Measurements from ENCODE around the gene PRSS36.

PRSS36 gene

GRCh38 chr16:31112711-31113110 is 37.2 kb downstream of the PRSS36 start:
- TF ChIP-seq FOXP2 (optimal IDR thresholded peaks at IDR 0.05; ENCODE audit: borderline replicate concordance, extremely low read depth, extremely low read length, insufficient read depth) (no peak), TAF1 (IDR thresholded peaks at IDR 0.05; ENCODE audit: borderline replicate concordance, insufficient read depth, low read length) (no peak), POLR2AphosphoS5 (IDR thresholded peaks at IDR 0.05; ENCODE audit: low read depth, low read length) (no peak), REST (IDR thresholded peaks at IDR 0.05; ENCODE audit: insufficient read depth in 1 of 2, low read depth in 2 of 2, low read length in 2 of 2) (no peak), SIN3A (IDR thresholded peaks at IDR 0.05; ENCODE audit: borderline replicate concordance, insufficient read depth, low read length) (no peak)

- no peak for TF ChIP-seq SIN3A (IDR thresholded peaks at IDR 0.05; ENCODE audit: borderline replicate concordance, insufficient read depth, low read length)
- no peak for TF ChIP-seq REST (IDR thresholded peaks at IDR 0.05; ENCODE audit: insufficient read depth in 1 of 2, low read depth in 2 of 2, low read length in 2 of 2)
- TF ChIP-seq TAF1 (IDR thresholded peaks at IDR 0.05; ENCODE audit: borderline replicate concordance, insufficient read depth, low read length), result no peak
- TF ChIP-seq FOXP2 (optimal IDR thresholded peaks at IDR 0.05; ENCODE audit: borderline replicate concordance, extremely low read depth, extremely low read length, insufficient read depth), result no peak
- no peak for TF ChIP-seq POLR2AphosphoS5 (IDR thresholded peaks at IDR 0.05; ENCODE audit: low read depth, low read length)
Observed at GRCh38 chr16:31111881-31112466, 37.9 kb downstream of the PRSS36 start.

- TF ChIP-seq TAF1 (IDR thresholded peaks at IDR 0.05; ENCODE audit: borderline replicate concordance, insufficient read depth, low read length) (no peak), POLR2AphosphoS5 (IDR thresholded peaks at IDR 0.05; ENCODE audit: low read depth, low read length) (no peak), FOXP2 (optimal IDR thresholded peaks at IDR 0.05; ENCODE audit: borderline replicate concordance, extremely low read depth, extremely low read length, insufficient read depth) (no peak), SIN3A (IDR thresholded peaks at IDR 0.05; ENCODE audit: borderline replicate concordance, insufficient read depth, low read length) (no peak), REST (IDR thresholded peaks at IDR 0.05; ENCODE audit: insufficient read depth in 1 of 2, low read depth in 2 of 2, low read length in 2 of 2) (no peak)
Observed at GRCh38 chr16:31110106-31111034, 39.5 kb downstream of the PRSS36 start.

- no peak for TF ChIP-seq FOXP2 (optimal IDR thresholded peaks at IDR 0.05; ENCODE audit: borderline replicate concordance, extremely low read depth, extremely low read length, insufficient read depth)
- no peak for TF ChIP-seq SIN3A (IDR thresholded peaks at IDR 0.05; ENCODE audit: borderline replicate concordance, insufficient read depth, low read length)
- TF ChIP-seq POLR2AphosphoS5 (IDR thresholded peaks at IDR 0.05; ENCODE audit: low read depth, low read length), result no peak
- TF ChIP-seq TAF1 (IDR thresholded peaks at IDR 0.05; ENCODE audit: borderline replicate concordance, insufficient read depth, low read length), result no peak
- TF ChIP-seq REST (IDR thresholded peaks at IDR 0.05; ENCODE audit: insufficient read depth in 1 of 2, low read depth in 2 of 2, low read length in 2 of 2), result no peak
Observed at GRCh38 chr16:31109622-31110021, 40.2 kb downstream of the PRSS36 start.

All from PFSK-1 (cell line).